ENCODE results near the gene ACBD3.

ACBD3 gene

GRCh38 chr1:226186124-226187018, at the start of gene ACBD3:
ACBD3 (minus strand) TSS chr1:226186741; CDS start chr1:226186675, 66 bp downstream.
- Histone ChIP-seq H3K9me3 (no peaks in the 10 kb centered on the region), H3K4me3 (peak within 1 kb of the TSS; percentile 80), H3K27ac (peak within 1 kb of the TSS; percentile 94), H3K9ac (peak within 1 kb of the TSS; percentile 91), H3K27me3 (no peaks in the 10 kb centered on the region), H3K4me1 (peaks cover 42% of the 10 kb centered on the region), H4K20me1 (peaks cover 49% of the 10 kb centered on the region), H3K36me3 (peaks cover 28% of the 10 kb centered on the region; the same call in 1 of the 2 replicates), H3K4me2 (peak within 1 kb of the TSS; percentile 96)
- TF ChIP-seq Cebpa-rat (IDR thresholded peaks at IDR 0.05), result no peak

- H4K20me1 ChIP-seq, result no peaks in the 10 kb centered on the region
- peaks cover 86% of the 10 kb centered on the region for H3K36me3 ChIP-seq
- H3K9me3 ChIP-seq, result no peaks in the 10 kb centered on the region
- no peak overlapping the region for H3K4me2 ChIP-seq
- no peaks in the 10 kb centered on the region for H3K27me3 ChIP-seq
- no peak for TF ChIP-seq Cebpa-rat (IDR thresholded peaks at IDR 0.05)
- no peak overlapping the region for H3K9ac ChIP-seq
- no peak overlapping the region for H3K4me3 ChIP-seq
- H3K4me1 ChIP-seq, result no peaks in the 10 kb centered on the region
- no peak overlapping the region for H3K27ac ChIP-seq
These were observed 47.3 kb upstream of the ACBD3 start for GRCh38 chr1:226233806-226234205.

GRCh38 chr1:226233293-226233692, 46.8 kb upstream of the ACBD3 start:
- Histone ChIP-seq H3K4me1 (no peaks in the 10 kb centered on the region), H3K36me3 (peaks cover 85% of the 10 kb centered on the region), H3K9ac (no peak overlapping the region), H3K27me3 (no peaks in the 10 kb centered on the region), H3K27ac (no peak overlapping the region), H3K4me3 (no peak overlapping the region), H3K4me2 (no peak overlapping the region), H4K20me1 (no peaks in the 10 kb centered on the region), H3K9me3 (no peaks in the 10 kb centered on the region)
- TF ChIP-seq Cebpa-rat (IDR thresholded peaks at IDR 0.05), result no peak

- Histone ChIP-seq H3K4me2 (no peak overlapping the region), H3K4me3 (no peak overlapping the region), H3K4me1 (peaks cover 11% of the 10 kb centered on the region), H3K9me3 (no peaks in the 10 kb centered on the region), H3K27me3 (peaks cover 47% of the 10 kb centered on the region), H3K36me3 (peaks cover 24% of the 10 kb centered on the region), H3K9ac (no peak overlapping the region), H4K20me1 (peaks cover 16% of the 10 kb centered on the region; the same call in 1 of the 2 replicates), H3K27ac (no peak overlapping the region)
- TF ChIP-seq Cebpa-rat (IDR thresholded peaks at IDR 0.05), result no peak
These were observed 40.1 kb upstream of the ACBD3 start for GRCh38 chr1:226226601-226227000.

- TF ChIP-seq Cebpa-rat (IDR thresholded peaks at IDR 0.05), result no peak
- no peaks in the 10 kb centered on the region for H3K9me3 ChIP-seq
- H3K4me2 ChIP-seq, result peak overlapping the region; percentile 89
- no peak overlapping the region for H3K9ac ChIP-seq
- peaks cover 5% of the 10 kb centered on the region; the same call in 1 of the 2 replicates for H3K36me3 ChIP-seq
- peaks cover 11% of the 10 kb centered on the region for H3K4me1 ChIP-seq
- peak overlapping the region; percentile 65 for H3K4me3 ChIP-seq
- H3K27ac ChIP-seq, result no peak overlapping the region
- H3K27me3 ChIP-seq, result peaks cover 69% of the 10 kb centered on the region
- H4K20me1 ChIP-seq, result peaks cover 24% of the 10 kb centered on the region; the same call in 1 of the 2 replicates
These were observed 37.3 kb upstream of the ACBD3 start for GRCh38 chr1:226223786-226224244.

- no peaks in the 10 kb centered on the region for H3K9me3 ChIP-seq
- H4K20me1 ChIP-seq, result peaks cover 24% of the 10 kb centered on the region; the same call in 1 of the 2 replicates
- H3K9ac ChIP-seq, result no peak within 1 kb of the TSS
- H3K4me1 ChIP-seq, result peaks cover 11% of the 10 kb centered on the region
- peak within 1 kb of the TSS; percentile 65 for H3K4me3 ChIP-seq
- peak within 1 kb of the TSS; percentile 89 for H3K4me2 ChIP-seq
- peaks cover 1% of the 10 kb centered on the region; the same call in 1 of the 2 replicates for H3K36me3 ChIP-seq
- TF ChIP-seq Cebpa-rat (IDR thresholded peaks at IDR 0.05), result no peak
- H3K27ac ChIP-seq, result no peak within 1 kb of the TSS
- H3K27me3 ChIP-seq, result peaks cover 69% of the 10 kb centered on the region
These were observed 36.7 kb upstream of the ACBD3 start, which contains the start of gene MIXL1 for GRCh38 chr1:226223157-226223785. MIXL1 (plus strand) TSS chr1:226223664; CDS start chr1:226223682, 18 bp downstream.

GRCh38 chr1:226222686-226223085, 36.1 kb upstream of the ACBD3 start:
- H3K4me1 ChIP-seq, result peaks cover 11% of the 10 kb centered on the region
- no peaks in the 10 kb centered on the region for H3K36me3 ChIP-seq
- peaks cover 72% of the 10 kb centered on the region for H3K27me3 ChIP-seq
- H3K4me3 ChIP-seq, result no peak overlapping the region
- H3K4me2 ChIP-seq, result no peak overlapping the region
- H3K27ac ChIP-seq, result no peak overlapping the region
- H3K9me3 ChIP-seq, result no peaks in the 10 kb centered on the region
- H3K9ac ChIP-seq, result no peak overlapping the region
- TF ChIP-seq Cebpa-rat (IDR thresholded peaks at IDR 0.05), result no peak
- H4K20me1 ChIP-seq, result peaks cover 24% of the 10 kb centered on the region; the same call in 1 of the 2 replicates

GRCh38 chr1:226220473-226221189, 34.1 kb upstream of the ACBD3 start:
- H4K20me1 ChIP-seq, result peaks cover 32% of the 10 kb centered on the region; the same call in 1 of the 2 replicates
- TF ChIP-seq Cebpa-rat (IDR thresholded peaks at IDR 0.05), result no peak
- no peak overlapping the region for H3K4me2 ChIP-seq
- peaks cover 19% of the 10 kb centered on the region for H3K4me1 ChIP-seq
- H3K27me3 ChIP-seq, result peaks cover 84% of the 10 kb centered on the region
- H3K27ac ChIP-seq, result no peak overlapping the region
- no peaks in the 10 kb centered on the region for H3K9me3 ChIP-seq
- H3K4me3 ChIP-seq, result no peak overlapping the region
- H3K36me3 ChIP-seq, result no peaks in the 10 kb centered on the region
- H3K9ac ChIP-seq, result no peak overlapping the region

GRCh38 chr1:226217273-226217672, 30.7 kb upstream of the ACBD3 start:
- H3K4me1 ChIP-seq, result peaks cover 22% of the 10 kb centered on the region
- H4K20me1 ChIP-seq, result peaks cover 27% of the 10 kb centered on the region
- H3K27me3 ChIP-seq, result peaks cover 61% of the 10 kb centered on the region
- no peak overlapping the region for H3K4me2 ChIP-seq
- H3K36me3 ChIP-seq, result no peaks in the 10 kb centered on the region
- TF ChIP-seq Cebpa-rat (IDR thresholded peaks at IDR 0.05), result no peak
- no peak overlapping the region for H3K27ac ChIP-seq
- no peak overlapping the region for H3K9ac ChIP-seq
- H3K9me3 ChIP-seq, result no peaks in the 10 kb centered on the region
- H3K4me3 ChIP-seq, result no peak overlapping the region

Measured in BLaER1 (cell line).